ENCODE measurements around the gene CFAP410. TPM values are rescaled to one million over a fixed set of nuclear protein-coding genes. Genes with fewer than 3 reads are reported as not detected.

Gene CFAP410
- total and polyA plus RNA-seq, 2 of the 4 experiments (the other 2 are of a cell fraction): 3.8 to 10.3 TPM

GRCh38 chr21:44351535-44352252 lies 12.5 kb upstream of the CFAP410 start:
- in situ Hi-C loops (cut with MboI; ENCODE audit: low sequenced_read_pairs) (no loop called here), intact Hi-C loops (cut with micrococcal nuclease) (no loop called here), dilution Hi-C loops (cut with HindIII; ENCODE audit: low sequenced_read_pairs, unreplicated experiment) (no loop called here)
- H2AK9ac ChIP-seq (replicated peaks; ENCODE audit: low read depth, low read length, poor library complexity): no peak overlapping the region
- no TSS peak for BruUV-seq (replicated peaks)
- H2BK5ac ChIP-seq (ENCODE audit: low read depth, low read length, poor library complexity, severe bottlenecking): no peak overlapping the region
- H3K4me2 ChIP-seq (ENCODE audit: low read depth, low read length): no peak overlapping the region
- H4K5ac ChIP-seq (ENCODE audit: low read depth, low read length): no peak overlapping the region
- H3K4me1 ChIP-seq (ENCODE audit: control insufficient read depth, insufficient read depth, low read length): no peaks in the 10 kb centered on the region
- ATAC-seq (ENCODE audit: low read depth): no peak
- no peak overlapping the region for H3K9ac ChIP-seq (ENCODE audit: low read depth, low read length)
- H3K9me1 ChIP-seq (ENCODE audit: insufficient read depth, low read length): no peaks in the 10 kb centered on the region
- H3K4ac ChIP-seq (ENCODE audit: low read depth, low read length): no peak overlapping the region
- H3K4me3 ChIP-seq (ENCODE audit: insufficient read depth, low read depth, low read length): no peak overlapping the region
- 57% methylated on average over 8 of the region's 18 CpGs; no CpG with 5 or more reads in 1 of the 2 experiments for WGBS, 2 experiments (ENCODE audit: extremely low coverage in 2 of 2, insufficient read length in 1 of 2)
- peaks cover 60% of the 10 kb centered on the region for H3K27me3 ChIP-seq (ENCODE audit: control insufficient read depth, insufficient read depth, low read length)
- H4K20me1 ChIP-seq (ENCODE audit: insufficient read depth, low read length): no peaks in the 10 kb centered on the region
- DNase-seq: no peak
- H2AFZ ChIP-seq (replicated peaks; ENCODE audit: low read length, poor library complexity): no peak overlapping the region
- H2BK20ac ChIP-seq (ENCODE audit: low read depth, low read length): no peak overlapping the region
- no peak overlapping the region for H2AK5ac ChIP-seq (ENCODE audit: low read depth, low read length)
- no peak overlapping the region for H3K27ac ChIP-seq (ENCODE audit: insufficient read depth, low read length)
- CTCF ChIA-PET: interaction anchor here (0.7 kb wide), 1 partner anchor 362 kb away, joined by 3 read pairs; no protein-coding TSS in a partner anchor
- no peaks in the 10 kb centered on the region for H3K36me3 ChIP-seq (ENCODE audit: control insufficient read depth, insufficient read depth, low read length)
- peaks cover 2% of the 10 kb centered on the region; the same call in 1 of the 2 replicates for H3K9me3 ChIP-seq (ENCODE audit: control insufficient read depth, insufficient read depth, low read length)
- H4K8ac ChIP-seq (ENCODE audit: low read depth in 2 of 2, low read length in 2 of 2): no peak overlapping the region
- H4K91ac ChIP-seq (ENCODE audit: insufficient read depth, low read depth, low read length): no peak overlapping the region
- H3K79me1 ChIP-seq (ENCODE audit: low read depth in 1 of 2, low read length in 2 of 2): no peaks in the 10 kb centered on the region
- H2BK15ac ChIP-seq (ENCODE audit: low read depth, low read length): no peak overlapping the region
- no peak overlapping the region for H3K23ac ChIP-seq (ENCODE audit: low read depth, low read length)
- POLR2A ChIA-PET (ENCODE audit: unreplicated experiment): no interaction called here
- H3K56ac ChIP-seq (ENCODE audit: extremely low read depth, insufficient read depth, low read length): no peak overlapping the region
- H2BK120ac ChIP-seq (ENCODE audit: low read depth, low read length): no peak overlapping the region
- TF ChIP-seq ELK1 (IDR thresholded peaks at IDR 0.05; ENCODE audit: borderline replicate concordance, low read depth, low read length) (no peak), CEBPB (IDR thresholded peaks at IDR 0.05; ENCODE audit: low read depth, low read length) (no peak), MXI1 (IDR thresholded peaks at IDR 0.05; ENCODE audit: borderline replicate concordance, low read depth, low read length) (no peak), USF2 (IDR thresholded peaks at IDR 0.05; ENCODE audit: low read depth, low read length) (no peak), MAFK (IDR thresholded peaks at IDR 0.05; ENCODE audit: low read depth, low read length) (no peak), POLR2A (IDR thresholded peaks at IDR 0.05; ENCODE audit: low read depth, low read length) (no peak), RAD21 (IDR thresholded peaks at IDR 0.05; ENCODE audit: low read length) (no peak)
- no peak overlapping the region for H3K18ac ChIP-seq (ENCODE audit: low read depth, low read length)
- no peak overlapping the region for H3K14ac ChIP-seq (replicated peaks; ENCODE audit: low read depth, low read length)
